Sigmoid colon (tissue), 7 donors: Measurements from ENCODE around the gene AMBRA1. TPM values are rescaled to one million over a fixed set of nuclear protein-coding genes. Genes with fewer than 3 reads are reported as not detected.
"Not testable (repeated sequence)": the region's sequence is repeated elsewhere in the genome, so short reads cannot be mapped to it uniquely, and the experiment has no call there.

ENCODE experiments used
- DNase-seq: peaks from one replicate; pipeline ENCODE4 v3.0.0-alpha.2; 2019
- H3K27ac ChIP-seq, 4 donors: fragments of 200-600 bp; sonication (generic); one replicate each; pipeline ENCODE4 v1.5.1; 2016 to 2019; ENCODE audit warnings: mild to moderate bottlenecking in 1 of 4
- H3K27me3 ChIP-seq, 3 donors: fragments of 200-600 bp; sonication (generic); one replicate each; pipeline ENCODE4 v1.5.1; 2019; ENCODE audit warnings: mild to moderate bottlenecking in 1 of 3
- H3K36me3 ChIP-seq, 4 donors: fragments of 200-600 bp; sonication (generic); one replicate each; pipeline ENCODE4 v1.5.1; 2016 to 2019
- H3K4me1 ChIP-seq, 4 donors: fragments of 200-600 bp; sonication (generic); one replicate each; pipeline ENCODE4 v1.5.1; 2017 to 2019
- H3K4me3 ChIP-seq, 4 donors: fragments of 200-600 bp; sonication (generic); one replicate each; pipeline ENCODE4 v1.5.1; 2017 to 2019; ENCODE audit warnings: mild to moderate bottlenecking in 2 of 4, moderate library complexity in 1 of 4
- H3K9me3 ChIP-seq, 4 donors: fragments of 200-600 bp in 3 of 4; sonication (generic) in 3 of 4; one replicate each; pipeline versions ENCODE4 v1.5.1 to v1.6.1; 2013 to 2019
- EP300 ChIP-seq, 4 donors: sonication (generic); formaldehyde crosslinking; IDR thresholded peaks; one replicate each; pipeline ENCODE4 v1.6.1; 2017; ENCODE audit warnings: antibody characterized with exemption in 4 of 4
- POLR2A ChIP-seq, 2 donors: fragments of 450-650 bp; IDR thresholded peaks; one replicate each; pipeline ENCODE4 v1.6.1; 2016; ENCODE audit warnings: antibody characterized with exemption in 2 of 2, mild to moderate bottlenecking in 2 of 2, moderate library complexity in 2 of 2
- POLR2AphosphoS5 ChIP-seq, 4 donors: sonication (generic); formaldehyde crosslinking; IDR thresholded peaks; one replicate each; pipeline ENCODE4 v1.6.1; 2017; ENCODE audit warnings: antibody characterized with exemption in 4 of 4
- WGBS, 2 donors: extraction: QIAGEN DNeasy Blood & Tissue Kit; methylation state at CpG; one replicate each; pipeline ENCODE4 v1.1.7; 2013; 5-methylcytosine and 5-hydroxymethylcytosine counted together
- intact Hi-C: fragments of 100-400 bp; cut with DNase I; formaldehyde crosslinking; loops from one replicate; pipeline ENCODE4 v1.15.1; 2023
- polyA plus RNA-seq, 3 donors: library from polyadenylated mRNA; stranded (reverse); fragments of 200-250 nt; gene quantifications; one replicate each; pipeline ENCODE4 v1.2.3, GENCODE V29; 2013
- total RNA-seq, 4 donors: library from RNA; depleted of rRNA; stranded (reverse); fragments of >200 nt; gene quantifications; one replicate each; pipeline ENCODE4 v1.1.0, GENCODE V29; 2016
- TF ChIP-seq, protein P1 (sequence below), 4 experiments: fragments of 450-650 bp in 3 of 4; fragments of 200-600 bp in 1 of 4; IDR thresholded peaks; one replicate each; pipeline ENCODE4 v1.5.1; 2016 to 2019; ENCODE audit warnings: antibody characterized with exemption in 4 of 4, mild to moderate bottlenecking in 3 of 4, moderate library complexity in 2 of 4
- donor health status: healthy with polysubstance abuse.
- donor health status: Bipolar disorder and iron deficiency.
- donor health status: healthy.

AMBRA1 gene
- total and polyA plus RNA-seq, 7 donors = 8.4 to 33.0 (median 23.9) TPM

DNA sequence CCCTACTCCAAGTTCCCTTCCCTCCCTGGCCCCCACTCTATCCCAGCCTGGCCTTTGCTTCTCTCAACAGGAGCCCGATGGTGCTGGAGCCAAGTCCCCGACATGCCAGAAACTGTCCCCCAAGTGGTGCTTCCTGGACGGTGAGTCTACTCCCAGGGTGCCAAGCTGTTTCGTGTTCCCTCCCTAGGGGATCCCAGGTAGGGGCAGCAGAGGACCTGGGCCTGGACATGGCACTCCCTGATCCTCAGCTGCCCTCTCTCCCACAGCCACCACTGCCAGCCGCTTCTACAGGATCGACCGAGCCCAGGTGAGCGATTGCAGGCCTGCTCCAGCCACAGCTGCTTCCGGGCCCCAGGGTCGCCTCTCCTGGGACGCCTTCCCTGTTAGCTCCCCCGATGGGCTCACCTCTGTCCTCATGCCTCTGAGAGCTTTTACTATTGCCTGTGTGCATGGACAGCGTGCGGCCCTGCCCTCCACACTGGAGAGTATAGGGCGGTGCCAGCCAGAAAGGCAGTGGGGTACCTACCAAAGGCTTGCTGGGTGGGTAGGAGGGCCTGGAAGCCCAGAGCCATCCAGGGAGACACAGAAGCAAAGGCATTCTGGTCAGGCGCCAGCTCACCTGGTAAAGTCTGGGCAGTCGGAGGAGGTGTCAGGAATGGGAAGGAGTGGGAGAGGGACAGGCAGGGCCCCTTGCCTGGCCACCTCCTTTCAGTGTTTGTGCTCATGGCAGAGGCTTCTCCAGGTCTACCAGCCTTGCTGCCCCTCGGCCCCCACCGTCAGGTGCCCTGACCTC is 217.4 kb downstream of the AMBRA1 start:
- no peak overlapping the region for H3K4me3 ChIP-seq
- H3K9me3 ChIP-seq = no peaks in the 10 kb centered on the region
- H3K4me1 ChIP-seq = peaks cover 0 to 25% (median 19%) of the 10 kb centered on the region in 4 donors
- H3K27me3 ChIP-seq = peaks cover 0 to 8% (median 0%) of the 10 kb centered on the region in 3 donors
- TF ChIP-seq, protein P1, sequence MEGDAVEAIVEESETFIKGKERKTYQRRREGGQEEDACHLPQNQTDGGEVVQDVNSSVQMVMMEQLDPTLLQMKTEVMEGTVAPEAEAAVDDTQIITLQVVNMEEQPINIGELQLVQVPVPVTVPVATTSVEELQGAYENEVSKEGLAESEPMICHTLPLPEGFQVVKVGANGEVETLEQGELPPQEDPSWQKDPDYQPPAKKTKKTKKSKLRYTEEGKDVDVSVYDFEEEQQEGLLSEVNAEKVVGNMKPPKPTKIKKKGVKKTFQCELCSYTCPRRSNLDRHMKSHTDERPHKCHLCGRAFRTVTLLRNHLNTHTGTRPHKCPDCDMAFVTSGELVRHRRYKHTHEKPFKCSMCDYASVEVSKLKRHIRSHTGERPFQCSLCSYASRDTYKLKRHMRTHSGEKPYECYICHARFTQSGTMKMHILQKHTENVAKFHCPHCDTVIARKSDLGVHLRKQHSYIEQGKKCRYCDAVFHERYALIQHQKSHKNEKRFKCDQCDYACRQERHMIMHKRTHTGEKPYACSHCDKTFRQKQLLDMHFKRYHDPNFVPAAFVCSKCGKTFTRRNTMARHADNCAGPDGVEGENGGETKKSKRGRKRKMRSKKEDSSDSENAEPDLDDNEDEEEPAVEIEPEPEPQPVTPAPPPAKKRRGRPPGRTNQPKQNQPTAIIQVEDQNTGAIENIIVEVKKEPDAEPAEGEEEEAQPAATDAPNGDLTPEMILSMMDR (IDR thresholded peaks at IDR 0.05) = no peak
- no peak for TF ChIP-seq POLR2AphosphoS5 (IDR thresholded peaks at IDR 0.05)
- no peak for TF ChIP-seq POLR2A (IDR thresholded peaks at IDR 0.05)
- TF ChIP-seq EP300 (IDR thresholded peaks at IDR 0.05) = no peak
- 91 to 93% methylated on average over 19 of the region's 19 CpGs for WGBS, 2 donors
- no peak for DNase-seq
- H3K36me3 ChIP-seq = peaks cover 12 to 58% (median 34%) of the 10 kb centered on the region in 4 donors
- no peak overlapping the region for H3K27ac ChIP-seq
- intact Hi-C loops = no loop called here

DNA sequence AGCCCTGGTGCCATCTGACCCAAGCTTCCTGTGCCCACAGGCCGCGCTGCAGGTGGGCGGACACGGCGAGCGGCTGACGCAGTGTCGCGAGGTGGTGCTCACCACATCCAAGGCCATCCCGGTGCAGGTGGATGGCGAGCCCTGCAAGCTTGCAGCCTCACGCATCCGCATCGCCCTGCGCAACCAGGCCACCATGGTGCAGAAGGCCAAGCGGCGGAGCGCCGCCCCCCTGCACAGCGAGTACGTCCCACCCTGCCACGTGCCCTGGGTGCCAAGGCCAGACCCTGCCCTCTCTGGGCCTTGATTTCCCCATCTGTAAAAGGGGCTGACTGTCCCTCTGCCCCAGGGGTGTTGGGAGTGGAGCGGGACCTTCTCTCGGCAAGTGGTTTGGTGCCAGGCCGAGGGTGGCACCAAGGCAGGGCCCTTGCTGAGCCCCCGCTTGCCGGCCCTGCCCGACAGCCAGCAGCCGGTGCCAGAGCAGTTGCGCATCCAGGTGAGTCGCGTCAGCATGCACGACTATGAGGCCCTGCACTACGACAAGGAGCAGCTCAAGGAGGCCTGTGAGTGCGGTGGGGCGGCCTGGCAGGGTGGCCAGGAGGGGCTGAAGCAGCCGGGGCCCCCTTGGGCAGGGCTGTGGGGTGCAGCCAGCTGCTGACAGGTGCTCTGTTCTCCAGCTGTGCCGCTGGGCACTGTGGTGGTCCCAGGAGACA is 218.3 kb downstream of the AMBRA1 start:
- 96% methylated on average over 38 of the region's 38 CpGs for WGBS, 2 donors
- H3K27ac ChIP-seq = no peak overlapping the region
- DNase-seq = no peak
- H3K9me3 ChIP-seq = no peaks in the 10 kb centered on the region
- no peak for TF ChIP-seq EP300 (IDR thresholded peaks at IDR 0.05)
- TF ChIP-seq POLR2A (IDR thresholded peaks at IDR 0.05) = no peak
- TF ChIP-seq, protein P1 (IDR thresholded peaks at IDR 0.05) = no peak
- TF ChIP-seq POLR2AphosphoS5 (IDR thresholded peaks at IDR 0.05) = no peak
- intact Hi-C loops = no loop called here
- peaks cover 0 to 17% (median 14%) of the 10 kb centered on the region in 4 donors for H3K4me1 ChIP-seq
- peaks cover 12 to 67% (median 37%) of the 10 kb centered on the region in 4 donors for H3K36me3 ChIP-seq
- H3K4me3 ChIP-seq = no peak overlapping the region
- H3K27me3 ChIP-seq = peaks cover 0 to under 1% (median 0%) of the 10 kb centered on the region in 3 donors

DNA sequence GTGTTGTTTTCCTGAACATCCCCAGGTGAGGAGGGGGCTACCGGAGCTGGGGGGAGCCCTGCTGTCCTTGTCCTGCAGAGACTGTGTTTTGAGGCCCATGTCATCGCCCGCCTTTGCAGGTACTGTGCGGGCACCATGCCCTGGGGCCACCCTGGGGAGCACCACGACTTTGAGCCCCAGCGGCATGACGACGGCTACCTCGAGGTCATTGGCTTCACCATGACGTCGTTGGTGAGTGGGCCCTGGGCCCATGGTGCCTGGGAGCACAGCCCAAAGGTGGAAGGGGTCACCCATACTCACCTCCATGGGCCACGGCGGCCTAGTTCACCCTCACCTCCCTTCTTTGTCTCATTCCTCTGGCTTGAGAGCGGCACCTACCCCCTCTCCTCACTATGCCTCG is 219.0 kb downstream of the AMBRA1 start:
- peaks cover 0 to 11% (median 7%) of the 10 kb centered on the region in 4 donors for H3K4me1 ChIP-seq
- intact Hi-C loops = no loop called here
- 92 to 94% methylated on average over 15 of the region's 15 CpGs for WGBS, 2 donors

DNA sequence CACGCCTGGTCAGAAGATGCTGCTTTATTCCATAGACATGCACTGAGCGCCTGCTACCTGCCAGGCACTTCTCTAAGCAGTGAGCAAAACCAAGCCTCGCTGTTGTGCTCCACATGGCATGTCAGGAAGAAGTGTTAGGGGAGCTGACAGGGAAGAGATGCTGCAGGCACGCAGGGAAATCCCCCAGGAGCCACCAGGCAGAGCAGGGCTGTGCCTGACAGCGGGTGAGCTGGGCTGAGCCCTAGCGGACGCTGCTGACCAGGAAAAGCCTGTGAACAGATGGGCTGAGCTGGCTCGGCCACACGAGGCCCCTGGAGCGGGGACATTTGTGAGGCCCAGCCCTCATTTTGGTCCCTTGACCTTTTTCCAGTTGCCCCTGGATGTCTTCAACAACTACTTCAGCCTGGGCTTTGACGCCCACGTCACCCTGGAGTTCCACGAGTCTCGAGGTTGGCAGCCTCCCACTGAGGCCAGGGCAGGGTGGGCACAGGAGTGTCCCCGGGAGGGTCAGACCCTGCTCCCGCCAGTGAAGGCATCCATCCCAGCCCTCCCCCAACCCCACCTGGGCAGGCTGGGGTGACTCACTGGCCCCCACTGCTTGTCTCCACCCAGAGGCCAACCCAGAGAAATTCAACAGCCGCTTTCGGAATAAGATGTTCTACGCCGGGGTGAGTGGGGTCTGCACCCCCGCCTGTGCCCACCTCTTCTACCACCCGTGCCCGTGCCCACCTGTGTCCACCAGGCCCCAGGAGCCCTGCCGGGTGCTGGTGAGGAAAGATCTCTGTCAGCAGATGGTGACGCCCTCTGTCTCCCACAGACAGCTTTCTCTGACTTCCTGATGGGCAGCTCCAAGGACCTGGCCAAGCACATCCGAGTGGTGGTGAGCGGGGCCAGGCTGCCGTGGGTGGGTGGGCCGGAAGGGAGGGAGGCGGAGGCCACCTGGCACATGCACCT is 219.8 kb downstream of the AMBRA1 start:
- Histone ChIP-seq H3K27me3 (no peaks in the 10 kb centered on the region), H3K27ac (no peak overlapping the region), H3K36me3 (peaks cover 12 to 77% (median 41%) of the 10 kb centered on the region in 4 donors), H3K4me1 (peaks cover 0 to 7% (median under 1%) of the 10 kb centered on the region in 4 donors), H3K9me3 (no peaks in the 10 kb centered on the region), H3K4me3 (no peak overlapping the region)
- no peak for TF ChIP-seq POLR2AphosphoS5 (IDR thresholded peaks at IDR 0.05)
- no peak for TF ChIP-seq POLR2A (IDR thresholded peaks at IDR 0.05)
- no peak for TF ChIP-seq EP300 (IDR thresholded peaks at IDR 0.05)
- TF ChIP-seq, protein P1 (IDR thresholded peaks at IDR 0.05) = no peak
- intact Hi-C loops = no loop called here
- DNase-seq = no peak
- 92 to 93% methylated on average over 30 of the region's 30 CpGs for WGBS, 2 donors

More for the DNA sequence above, 219.0 kb downstream of the AMBRA1 start:
- no peak for TF ChIP-seq POLR2A (IDR thresholded peaks at IDR 0.05)
- no peak for TF ChIP-seq POLR2AphosphoS5 (IDR thresholded peaks at IDR 0.05)
- no peak for TF ChIP-seq EP300 (IDR thresholded peaks at IDR 0.05)
- TF ChIP-seq, protein P1 (IDR thresholded peaks at IDR 0.05) = no peak
- H3K27ac ChIP-seq = no peak overlapping the region
- no peaks in the 10 kb centered on the region for H3K27me3 ChIP-seq
- DNase-seq = no peak
- H3K9me3 ChIP-seq = no peaks in the 10 kb centered on the region
- peaks cover 12 to 75% (median 41%) of the 10 kb centered on the region in 4 donors for H3K36me3 ChIP-seq
- no peak overlapping the region for H3K4me3 ChIP-seq

DNA sequence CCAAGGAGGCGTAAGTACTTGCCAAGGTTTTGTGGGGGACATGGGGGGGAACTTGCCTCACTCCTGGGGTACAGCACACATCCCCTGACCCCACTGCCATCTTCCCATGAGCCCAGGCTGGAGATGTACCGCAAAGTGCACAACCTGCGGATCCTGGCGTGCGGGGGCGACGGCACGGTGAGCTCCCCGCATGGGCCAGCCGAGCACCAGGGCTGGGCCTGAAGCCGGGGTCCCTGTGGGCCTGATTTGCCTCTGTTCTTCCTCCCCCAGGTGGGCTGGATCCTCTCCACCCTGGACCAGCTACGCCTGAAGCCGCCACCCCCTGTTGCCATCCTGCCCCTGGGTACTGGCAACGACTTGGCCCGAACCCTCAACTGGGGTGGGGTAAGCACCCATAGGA is 221.3 kb downstream of the AMBRA1 start:
- H3K4me3 ChIP-seq, H3K9me3 ChIP-seq, intact Hi-C loops, H3K27ac ChIP-seq, H3K27me3 ChIP-seq, DNase-seq, H3K4me1 ChIP-seq: not testable (repeated sequence)
- WGBS, 2 donors = 96% methylated on average over 15 of the region's 15 CpGs
- H3K36me3 ChIP-seq = peaks cover 12 to 82% (median 44%) of the 10 kb centered on the region in 4 donors
